ENCODE data around the gene MRPL46. TPM values are rescaled to one million over a fixed set of nuclear protein-coding genes. Genes with fewer than 3 reads are reported as not detected.

The MRPL46 gene
- total RNA-seq, 1 experiment from 2014 or later: 54.4 TPM

Other genes with a start within 250 kb of the MRPL46 start
- 2.5 and 6.8 TPM in 2 replicates for gene NTRK3, start 210.6 kb downstream of the MRPL46 start, total RNA-seq (2014; rRNA removed; shearing (Covaris generic))
- gene MRPS11, start 320 bp upstream of the MRPL46 start, total RNA-seq (2014; rRNA removed; shearing (Covaris generic)): 63.9 and 88.1 TPM in 2 replicates
- 2.1 and 4.2 TPM in 2 replicates for gene DET1, start 79.3 kb upstream of the MRPL46 start, total RNA-seq (2014; rRNA removed; shearing (Covaris generic))
- gene AEN, start 154.0 kb upstream of the MRPL46 start, total RNA-seq (2014; rRNA removed; shearing (Covaris generic)): 112 and 148 TPM in 2 replicates
- gene ISG20, start 171.6 kb upstream of the MRPL46 start, total RNA-seq (2014; rRNA removed; shearing (Covaris generic)): 6.6 and 12.5 TPM in 2 replicates